HEK293 (cell line): ENCODE measurements around the gene MGMT.
A peak's percentile ranks its signal among the peaks of the same experiment; 100 is the strongest.

ENCODE experiments used
- CTCF ChIA-PET: fragments of 350-600 bp; formaldehyde crosslinking; extraction: SDS; loops from one replicate; lab custom pipeline; 2021; ENCODE audit warnings: antibody characterized with exemption; lab: Yijun Ruan, JAX
- POLR2A ChIA-PET: fragments of 300-600 bp; formaldehyde crosslinking; extraction: SDS; loops from one replicate; lab custom pipeline; 2020; ENCODE audit warnings: antibody characterized with exemption, inconsistent platforms; lab: Yijun Ruan, JAX
- H3K27ac ChIP-seq: fragments of 200-500 bp; sonication (Bioruptor generic); 2 replicates; pipeline ENCODE4 v1.5.1; 2014; ENCODE audit warnings: low read depth, low read length, control low read depth, inconsistent platforms; ENCODE audit errors: extremely low read depth
- H3K36me3 ChIP-seq, 2 experiments: fragments of 200-500 bp in 1 of 2; sonication (Bioruptor generic) in 1 of 2; 1 replicate in 1 of 2; 2 replicates in 1 of 2; pipeline ENCODE4 v1.5.1; 2014 to 2017; ENCODE audit warnings: inconsistent platforms in 2 of 2, low read length in 2 of 2; ENCODE audit not compliant: control insufficient read depth in 2 of 2, insufficient read depth in 1 of 2
- H3K4me1 ChIP-seq: fragments of 200-500 bp; sonication (Bioruptor generic); 2 replicates; pipeline ENCODE4 v1.5.1; 2014; ENCODE audit warnings: mild to moderate bottlenecking, low read length, inconsistent platforms; ENCODE audit not compliant: control insufficient read depth, insufficient read depth
- H3K4me3 ChIP-seq: 2 replicates; pipeline ENCODE4 v1.5.1; 2011; ENCODE audit warnings: low read depth, mild to moderate bottlenecking, control low read depth, low read length, moderate library complexity
- H3K9me3 ChIP-seq: fragments of 200-500 bp; sonication (Bioruptor generic); 2 replicates; pipeline ENCODE4 v1.5.1; 2014; ENCODE audit warnings: low read depth, low read length, inconsistent platforms; ENCODE audit not compliant: control insufficient read depth, insufficient read depth
- EGR2 ChIP-seq: fragments of 450-650 bp; formaldehyde crosslinking; IDR thresholded peaks from 2 replicates; pipeline ENCODE4 v1.5.1; 2016; ENCODE audit warnings: low read depth, missing biosample characterization, missing genetic modification characterization
- HOXA7 ChIP-seq: sonication (generic); formaldehyde crosslinking; IDR thresholded peaks from 2 replicates; pipeline ENCODE4 v1.8.1; 2022; ENCODE audit warnings: missing genetic modification reagents, borderline replicate concordance
- KLF1 ChIP-seq: fragments of 450-650 bp; formaldehyde crosslinking; IDR thresholded peaks from 2 replicates; pipeline ENCODE4 v1.5.1; 2016; ENCODE audit warnings: missing biosample characterization, missing genetic modification characterization
- OSR2 ChIP-seq: fragments of 450-650 bp; formaldehyde crosslinking; IDR thresholded peaks from 2 replicates; pipeline ENCODE4 v1.5.1; 2016; ENCODE audit warnings: missing biosample characterization, missing genetic modification characterization
- SCRT1 ChIP-seq: fragments of 450-650 bp; formaldehyde crosslinking; IDR thresholded peaks from 2 replicates; pipeline ENCODE4 v1.5.1; 2016; ENCODE audit warnings: missing biosample characterization, missing genetic modification characterization, borderline replicate concordance
- TCF7L2 ChIP-seq: IDR thresholded peaks from 2 replicates; pipeline ENCODE4 v1.6.1; 2011; ENCODE audit warnings: low read depth, mild to moderate bottlenecking, inconsistent platforms, low read length, moderate library complexity, borderline replicate concordance
- YY2 ChIP-seq: fragments of 450-650 bp; formaldehyde crosslinking; IDR thresholded peaks from 2 replicates; pipeline ENCODE4 v1.5.1; 2016; ENCODE audit warnings: missing biosample characterization, missing genetic modification characterization
- ZBTB17 ChIP-seq: fragments of 450-650 bp; formaldehyde crosslinking; IDR thresholded peaks from 2 replicates; pipeline ENCODE4 v1.5.1; 2016; ENCODE audit warnings: missing biosample characterization, missing genetic modification characterization
- ZNF140 ChIP-seq: fragments of 450-650 bp; formaldehyde crosslinking; IDR thresholded peaks from 2 replicates; pipeline ENCODE4 v1.5.1; 2016; ENCODE audit warnings: missing biosample characterization, missing genetic modification characterization
- ZNF292 ChIP-seq: fragments of 450-650 bp; formaldehyde crosslinking; IDR thresholded peaks from 2 replicates; pipeline ENCODE4 v1.5.1; 2016; ENCODE audit warnings: low read depth, missing biosample characterization, missing genetic modification characterization, borderline replicate concordance
- ZNF350 ChIP-seq: fragments of 450-650 bp; formaldehyde crosslinking; IDR thresholded peaks from 2 replicates; pipeline ENCODE4 v1.5.0; 2017; ENCODE audit warnings: missing biosample characterization, mild to moderate bottlenecking, missing genetic modification characterization
- ZNF544 ChIP-seq: fragments of 450-650 bp; formaldehyde crosslinking; IDR thresholded peaks from 2 replicates; pipeline ENCODE4 v1.5.0; 2017; ENCODE audit warnings: missing biosample characterization, missing genetic modification characterization
- ZNF548 ChIP-seq: fragments of 450-650 bp; formaldehyde crosslinking; IDR thresholded peaks from 2 replicates; pipeline ENCODE4 v1.5.1; 2016; ENCODE audit warnings: missing biosample characterization, missing genetic modification characterization
- ZNF626 ChIP-seq: fragments of 450-650 bp; sonication (Bioruptor Pico); formaldehyde crosslinking; IDR thresholded peaks from 2 replicates; pipeline ENCODE4 v1.5.1; 2018; ENCODE audit warnings: missing biosample characterization, missing genetic modification characterization, inconsistent platforms
- ZNF658 ChIP-seq: fragments of 450-650 bp; formaldehyde crosslinking; IDR thresholded peaks from 2 replicates; pipeline ENCODE4; 2016; ENCODE audit warnings: missing biosample characterization, missing genetic modification characterization
- ZNF76 ChIP-seq: fragments of 450-650 bp; formaldehyde crosslinking; IDR thresholded peaks from 2 replicates; pipeline ENCODE4; 2016; ENCODE audit warnings: low read depth, missing biosample characterization, missing genetic modification characterization, borderline replicate concordance
- TF ChIP-seq, protein P1 (sequence below): fragments of 450-650 bp; formaldehyde crosslinking; IDR thresholded peaks from 2 replicates; pipeline ENCODE4 v1.5.1; 2016; ENCODE audit warnings: missing biosample characterization, missing genetic modification characterization
- TF ChIP-seq, protein P2 (sequence below): sonication (generic); formaldehyde crosslinking; IDR thresholded peaks from 2 replicates; pipeline ENCODE4 v1.8.1; 2022; ENCODE audit warnings: mild to moderate bottlenecking, moderate library complexity, missing genetic modification reagents
- TF ChIP-seq, protein P3 (sequence below): fragments of 450-650 bp; formaldehyde crosslinking; IDR thresholded peaks from 2 replicates; pipeline ENCODE4 v1.5.1; 2016; ENCODE audit warnings: missing biosample characterization, missing genetic modification characterization

The MGMT gene

GRCh38 chr10:129526943-129527342 is 59.9 kb downstream of the MGMT start (continued):
- no peak for TF ChIP-seq SCRT1 (tag by site-specific recombination)
- TF ChIP-seq, all 188 proteins: peak for 0

- Histone ChIP-seq H3K4me3 (no peak overlapping the region), H3K36me3 (no peaks in the 10 kb centered on the region), H3K27ac (no peak overlapping the region), H3K9me3 (no peaks in the 10 kb centered on the region)
- TF ChIP-seq ZBTB17: no peak
- no peak for TF ChIP-seq ZNF76
- no peak for TF ChIP-seq ZNF548 (tag by site-specific recombination)
- TF ChIP-seq ZNF292 (tag by site-specific recombination): no peak
- no peak for TF ChIP-seq YY2 (tag by site-specific recombination)
- TF ChIP-seq OSR2 (tag by site-specific recombination): no peak
- TF ChIP-seq, protein P1, sequence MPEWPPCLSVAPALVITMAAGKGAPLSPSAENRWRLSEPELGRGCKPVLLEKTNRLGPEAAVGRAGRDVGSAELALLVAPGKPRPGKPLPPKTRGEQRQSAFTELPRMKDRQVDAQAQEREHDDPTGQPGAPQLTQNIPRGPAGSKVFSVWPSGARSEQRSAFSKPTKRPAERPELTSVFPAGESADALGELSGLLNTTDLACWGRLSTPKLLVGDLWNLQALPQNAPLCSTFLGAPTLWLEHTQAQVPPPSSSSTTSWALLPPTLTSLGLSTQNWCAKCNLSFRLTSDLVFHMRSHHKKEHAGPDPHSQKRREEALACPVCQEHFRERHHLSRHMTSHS: no peak
- TF ChIP-seq TCF7L2: no peak
- TF ChIP-seq, protein P2, sequence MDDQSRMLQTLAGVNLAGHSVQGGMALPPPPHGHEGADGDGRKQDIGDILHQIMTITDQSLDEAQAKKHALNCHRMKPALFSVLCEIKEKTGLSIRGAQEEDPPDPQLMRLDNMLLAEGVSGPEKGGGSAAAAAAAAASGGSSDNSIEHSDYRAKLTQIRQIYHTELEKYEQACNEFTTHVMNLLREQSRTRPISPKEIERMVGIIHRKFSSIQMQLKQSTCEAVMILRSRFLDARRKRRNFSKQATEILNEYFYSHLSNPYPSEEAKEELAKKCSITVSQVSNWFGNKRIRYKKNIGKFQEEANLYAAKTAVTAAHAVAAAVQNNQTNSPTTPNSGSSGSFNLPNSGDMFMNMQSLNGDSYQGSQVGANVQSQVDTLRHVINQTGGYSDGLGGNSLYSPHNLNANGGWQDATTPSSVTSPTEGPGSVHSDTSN: no peak
- TF ChIP-seq, all 188 proteins: peak for 0
- H3K4me1 ChIP-seq: peaks cover 3% of the 10 kb centered on the region; the same call in 1 of the 2 replicates
- CTCF ChIA-PET: no interaction called here
- POLR2A ChIA-PET: no interaction called here
These were observed 61.4 kb downstream of the MGMT start for GRCh38 chr10:129528376-129528978.

- ChIA-PET POLR2A (no interaction called here), CTCF (no interaction called here)
- no peaks in the 10 kb centered on the region for H3K36me3 ChIP-seq
- no peak overlapping the region for H3K4me3 ChIP-seq
- no peak for TF ChIP-seq HOXA7 (CRISPR knock-in tag)
- TF ChIP-seq EGR2: peak; percentile 29; the same call in 1 of the 2 replicates
- no peaks in the 10 kb centered on the region for H3K9me3 ChIP-seq
- peaks cover 3% of the 10 kb centered on the region; the same call in 1 of the 2 replicates for H3K4me1 ChIP-seq
- H3K27ac ChIP-seq: no peak overlapping the region
These were observed 63.5 kb downstream of the MGMT start for GRCh38 chr10:129530581-129530980.

DNA sequence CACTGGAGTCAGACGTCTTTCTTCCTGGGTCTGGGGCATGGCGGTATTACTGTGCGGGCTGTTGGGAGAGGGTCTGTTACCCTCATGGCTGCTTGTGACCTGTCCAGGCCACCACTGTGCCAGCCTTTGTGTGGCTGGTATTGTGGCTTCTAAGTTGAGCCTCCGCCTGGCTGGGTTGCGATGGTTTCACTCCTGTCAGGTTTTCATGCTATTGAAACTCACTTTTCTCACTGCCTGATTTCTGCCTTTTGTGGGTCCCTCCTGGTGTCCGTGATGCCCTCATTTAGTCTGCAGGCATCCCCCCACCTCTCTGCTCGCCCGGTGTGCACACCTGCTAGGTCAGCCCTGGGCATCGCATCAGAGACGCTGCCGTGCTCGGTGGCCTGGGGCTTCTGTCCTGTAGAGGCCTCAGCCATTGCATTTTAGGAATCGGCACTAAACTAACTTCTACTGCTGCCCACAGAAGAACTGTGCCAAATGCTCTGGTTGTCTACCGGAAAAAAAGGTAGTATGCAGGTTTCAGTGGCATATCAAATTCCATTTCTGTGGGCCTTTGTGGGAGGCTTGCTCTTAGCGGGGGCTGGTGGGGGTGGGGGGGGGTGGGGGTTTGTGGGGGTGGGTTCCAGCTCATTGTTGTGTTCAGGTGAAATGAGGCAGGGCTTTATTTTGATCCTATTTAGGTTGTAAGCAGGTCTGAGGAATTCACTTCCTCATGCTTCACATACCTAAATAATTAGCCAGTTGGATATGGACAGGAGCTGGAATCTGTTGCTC is 64.3 kb downstream of the MGMT start:
- ChIA-PET POLR2A (no interaction called here), CTCF (no interaction called here)
- H3K9me3 ChIP-seq: no peaks in the 10 kb centered on the region
- H3K27ac ChIP-seq: no peak overlapping the region
- H3K36me3 ChIP-seq: no peaks in the 10 kb centered on the region
- H3K4me1 ChIP-seq: no peaks in the 10 kb centered on the region; the same call in 1 of the 2 replicates
- H3K4me3 ChIP-seq: no peak overlapping the region
- TF ChIP-seq ZNF350 (tag by site-specific recombination) (no peak), KLF1 (tag by site-specific recombination) (no peak), ZNF658 (no peak), ZNF140 (tag by site-specific recombination) (no peak), ZNF626 (tag by site-specific recombination) (no peak), ZNF544 (tag by site-specific recombination) (no peak)
- TF ChIP-seq, protein P3, sequence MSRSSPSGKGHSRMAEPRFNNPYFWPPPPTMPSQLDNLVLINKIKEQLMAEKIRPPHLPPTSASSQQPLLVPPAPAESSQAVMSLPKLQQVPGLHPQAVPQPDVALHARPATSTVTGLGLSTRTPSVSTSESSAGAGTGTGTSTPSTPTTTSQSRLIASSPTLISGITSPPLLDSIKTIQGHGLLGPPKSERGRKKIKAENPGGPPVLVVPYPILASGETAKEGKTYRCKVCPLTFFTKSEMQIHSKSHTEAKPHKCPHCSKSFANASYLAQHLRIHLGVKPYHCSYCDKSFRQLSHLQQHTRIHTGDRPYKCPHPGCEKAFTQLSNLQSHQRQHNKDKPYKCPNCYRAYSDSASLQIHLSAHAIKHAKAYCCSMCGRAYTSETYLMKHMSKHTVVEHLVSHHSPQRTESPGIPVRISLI: no peak
